HepG2 (cell line): ENCODE results near the gene EPHX1. TPM values are rescaled to one million over a fixed set of nuclear protein-coding genes. Genes with fewer than 3 reads are reported as not detected.

Experiments used
- ATAC-seq: fragments of 200-7000 bp; cut with Tn5 transposase; 3 replicates; pipeline ENCODE4 v1.9.1; 2020; ENCODE audit warnings: mild to moderate bottlenecking, moderate library complexity
- BruUV-seq: library from RNA; stranded (reverse); fragments of 400-500 nt; replicated peaks from 2 replicates; lab custom pipeline; 2021; lab: Mats Ljungman, UMichigan
- CTCF ChIA-PET: fragments of 300-600 bp; formaldehyde crosslinking; extraction: SDS; loops from one replicate; lab custom pipeline; 2021; ENCODE audit warnings: low total read pairs, inconsistent platforms, low intra/inter-chr PET ratio; lab: Yijun Ruan, JAX
- POLR2A ChIA-PET: fragments of 350-600 bp; sonication (Branson Sonifier 250); formaldehyde crosslinking; loops from one replicate; lab custom pipeline; 2020; ENCODE audit warnings: antibody characterized with exemption, inconsistent platforms; lab: Yijun Ruan, JAX
- DNase-seq: peaks from one replicate; pipeline ENCODE4 v3.0.0-alpha.2; 2015; ENCODE audit warnings: low spot score
- FAIRE-seq: peaks from 3 replicates; lab custom pipeline; 2011; peaks lifted over from hg19 to GRCh38; lab: Jason Lieb, UNC
- H2AFZ ChIP-seq: one replicate; pipeline ENCODE4 v1.6.1; 2011; ENCODE audit warnings: low read length, inconsistent platforms
- H3K27ac ChIP-seq: fragments of 300-600 bp; 3 replicates; pipeline ENCODE4 v1.8.0; 2011; ENCODE audit warnings: mixed run types, mild to moderate bottlenecking, mixed read lengths, low read length, inconsistent platforms; ENCODE audit not compliant: insufficient read depth; ENCODE audit errors: extremely low read length
- H3K27me3 ChIP-seq, 2 experiments: fragments of 200-600 bp in 1 of 2; 2 replicates in 1 of 2; 3 replicates in 1 of 2; pipeline versions ENCODE4 v1.6.0 to v1.8.0; 2011; ENCODE audit warnings: low read length in 2 of 2, mild to moderate bottlenecking in 2 of 2, moderate library complexity in 2 of 2, inconsistent platforms in 1 of 2; ENCODE audit not compliant: insufficient read depth in 2 of 2, control insufficient read depth in 1 of 2
- H3K36me3 ChIP-seq, 2 experiments: fragments of 200-600 bp in 1 of 2; replicated peaks in 1 of 2; 2 replicates in 1 of 2; 3 replicates in 1 of 2; pipeline versions ENCODE4 v1.5.1 to v1.8.0; 2011; ENCODE audit warnings: low read length in 2 of 2, inconsistent platforms in 1 of 2; ENCODE audit not compliant: insufficient read depth in 2 of 2, control insufficient read depth in 1 of 2
- H3K4me1 ChIP-seq: 2 replicates; pipeline ENCODE4 v1.5.1; 2012; ENCODE audit warnings: low read length, inconsistent platforms; ENCODE audit not compliant: insufficient read depth
- H3K4me2 ChIP-seq: 2 replicates; pipeline ENCODE4 v1.6.0; 2011; ENCODE audit warnings: low read depth, low read length, inconsistent platforms
- H3K4me3 ChIP-seq, 3 experiments: fragments of 200-600 bp in 1 of 3; sonication (generic), shearing (Covaris generic) in 1 of 3; replicated peaks in 1 of 3; 2 replicates each; pipeline ENCODE4 v1.5.1; 2011 to 2016; ENCODE audit warnings: low read length in 3 of 3, inconsistent platforms in 2 of 3, low read depth in 2 of 3, mild to moderate bottlenecking in 2 of 3, control low read depth in 1 of 3, mixed read lengths in 1 of 3; ENCODE audit not compliant: insufficient read depth in 1 of 3
- H3K79me2 ChIP-seq: one replicate; pipeline ENCODE4 v1.6.1; 2011; ENCODE audit warnings: low read length, inconsistent platforms; ENCODE audit not compliant: insufficient read depth
- H3K9ac ChIP-seq: 2 replicates; pipeline ENCODE4 v1.6.0; 2011; ENCODE audit warnings: mild to moderate bottlenecking, low read depth, low read length, inconsistent platforms; ENCODE audit not compliant: insufficient read depth
- H3K9me3 ChIP-seq: 2 replicates; pipeline ENCODE4 v1.5.1; 2012; ENCODE audit warnings: mild to moderate bottlenecking, low read length
- H4K20me1 ChIP-seq: 2 replicates; pipeline ENCODE4 v1.6.0; 2011; ENCODE audit warnings: inconsistent platforms, mild to moderate bottlenecking, low read length, moderate library complexity; ENCODE audit not compliant: insufficient read depth
- BATF2 ChIP-seq: sonication (generic); formaldehyde crosslinking; IDR thresholded peaks from 2 replicates; pipeline ENCODE4 v1.8.0; 2022; ENCODE audit warnings: mild to moderate bottlenecking, missing genetic modification reagents, moderate library complexity
- BRF2 ChIP-seq: sonication (generic); formaldehyde crosslinking; IDR thresholded peaks from 2 replicates; pipeline ENCODE4 v1.8.1; 2022; ENCODE audit warnings: mild to moderate bottlenecking, missing genetic modification reagents
- KDM3A ChIP-seq: IDR thresholded peaks from 2 replicates; pipeline ENCODE4 v1.6.1; 2018; ENCODE audit warnings: low read depth, missing compliant biosample characterization
- MAF1 ChIP-seq: sonication (generic); formaldehyde crosslinking; IDR thresholded peaks from 2 replicates; pipeline ENCODE4 v1.5.0; 2020; ENCODE audit warnings: missing genetic modification reagents, borderline replicate concordance
- MIXL1 ChIP-seq: IDR thresholded peaks from 2 replicates; pipeline ENCODE4 v1.6.1; 2016
- SALL1 ChIP-seq: sonication (generic); formaldehyde crosslinking; IDR thresholded peaks from 2 replicates; pipeline ENCODE4 v1.8.0; 2022; ENCODE audit warnings: mild to moderate bottlenecking, missing genetic modification reagents
- SCMH1 ChIP-seq: sonication (generic); formaldehyde crosslinking; IDR thresholded peaks from 2 replicates; pipeline ENCODE4 v1.9.0; 2021; ENCODE audit warnings: missing genetic modification reagents, mild to moderate bottlenecking, borderline replicate concordance
- SMAD1 ChIP-seq: sonication (generic); formaldehyde crosslinking; IDR thresholded peaks from 2 replicates; pipeline ENCODE4 v1.4.0; 2020; ENCODE audit warnings: missing genetic modification reagents, low read depth, mild to moderate bottlenecking, borderline replicate concordance
- SNAPC5 ChIP-seq: sonication (generic); formaldehyde crosslinking; IDR thresholded peaks from 2 replicates; pipeline ENCODE4 v1.8.1; 2023; ENCODE audit warnings: mild to moderate bottlenecking, missing genetic modification reagents, borderline replicate concordance
- ZFP37 ChIP-seq: sonication (generic); formaldehyde crosslinking; IDR thresholded peaks from 2 replicates; pipeline ENCODE4 v1.4.0; 2020; ENCODE audit warnings: missing genetic modification reagents, borderline replicate concordance
- ZMYM3 ChIP-seq: sonication (generic); formaldehyde crosslinking; IDR thresholded peaks from 2 replicates; pipeline ENCODE4 v1.5.1; 2020; ENCODE audit warnings: mild to moderate bottlenecking, missing genetic modification reagents
- ZNF20 ChIP-seq: sonication (generic); formaldehyde crosslinking; IDR thresholded peaks from 2 replicates; pipeline ENCODE4 v1.4.0; 2020; ENCODE audit warnings: mild to moderate bottlenecking, moderate library complexity, missing genetic modification reagents
- ZNF3 ChIP-seq: IDR thresholded peaks from 2 replicates; pipeline ENCODE4 v1.7.0; 2017; ENCODE audit warnings: inconsistent platforms
- ZNF33A ChIP-seq: sonication (generic); formaldehyde crosslinking; IDR thresholded peaks from 2 replicates; pipeline ENCODE4 v1.5.1; 2020; ENCODE audit warnings: missing genetic modification reagents, mild to moderate bottlenecking, moderate library complexity, borderline replicate concordance
- ZNF354B ChIP-seq: sonication (generic); formaldehyde crosslinking; IDR thresholded peaks from 2 replicates; pipeline ENCODE4 v1.8.0; 2022; ENCODE audit warnings: mild to moderate bottlenecking, missing genetic modification reagents
- ZNF724P ChIP-seq: sonication (generic); formaldehyde crosslinking; IDR thresholded peaks from 2 replicates; pipeline ENCODE4 v1.8.0; 2022; ENCODE audit warnings: missing genetic modification reagents, borderline replicate concordance
- ZNF816 ChIP-seq: sonication (generic); formaldehyde crosslinking; IDR thresholded peaks from 2 replicates; pipeline ENCODE4 v1.8.0; 2022; ENCODE audit warnings: missing genetic modification reagents, mild to moderate bottlenecking, borderline replicate concordance
- ZSCAN20 ChIP-seq: sonication (generic); formaldehyde crosslinking; IDR thresholded peaks from 2 replicates; pipeline ENCODE4 v1.4.0; 2020; ENCODE audit warnings: missing genetic modification reagents, mild to moderate bottlenecking, borderline replicate concordance
- ZSCAN5A ChIP-seq: sonication (generic); formaldehyde crosslinking; IDR thresholded peaks from 2 replicates; pipeline ENCODE4 v1.8.0; 2022; ENCODE audit warnings: mild to moderate bottlenecking, missing genetic modification reagents, borderline replicate concordance
- WGBS: methylation state at CpG from one replicate; pipeline ENCODE4 v1.1.6; 2017; ENCODE audit warnings: low lambda C conversion rate; 5-methylcytosine and 5-hydroxymethylcytosine counted together
- in situ Hi-C: cut with HindIII; loops from 2 replicates; pipeline ENCODE4 v1.10.0; 2017; ENCODE audit warnings: low pct_unique_long_range_greater_than_20kb; ENCODE audit not compliant: extremely low pct_ligation_motif_present
- intact Hi-C: fragments of 100-400 bp; cut with micrococcal nuclease; formaldehyde crosslinking; loops from one replicate; pipeline ENCODE4 v1.10.0; 2022; ENCODE audit not compliant: unreplicated experiment
- polyA plus RNA-seq, 8 experiments: library from polyadenylated mRNA; depleted of rRNA in 3 of 8; stranded (reverse) in 7 of 8; unstranded in 1 of 8; fragments of >200 nt; fragmentation: Illumina TruSeq in 4 of 8; extraction: Trizol in 4 of 8; gene quantifications; 2 replicates each; pipeline versions ENCODE4 v1.2.1 to v1.2.3, GENCODE V29; 2011 to 2016; ENCODE audit warnings: low read depth in 4 of 8, missing spikeins in 1 of 8, mixed read lengths in 1 of 8; ENCODE audit not compliant: insufficient read depth in 1 of 8
- total RNA-seq, 5 experiments: library from RNA; depleted of rRNA; stranded (reverse); fragments of >200 nt; fragmentation: Illumina TruSeq; extraction: Trizol; gene quantifications; 2 replicates each; pipeline ENCODE4 v1.2.3, GENCODE V29; 2016; ENCODE audit warnings: low read depth in 1 of 5

Gene EPHX1
- total and polyA plus RNA-seq, 2 of the 13 experiments (the other 11 are each of a cell fraction or from before 2014, with no cell fraction given) = 27.7 to 36.5 TPM

- Histone ChIP-seq H3K4me1 (peaks cover 12% of the 10 kb centered on the region), H3K9ac (no peak overlapping the region)
- in situ Hi-C loops = no loop called here
- TF ChIP-seq ZMYM3 (CRISPR knock-in tag) (no peak), MIXL1 (no peak), ZFP37 (CRISPR knock-in tag) (no peak), ZSCAN5A (CRISPR knock-in tag) (no peak), BATF2 (no peak), ZNF816 (no peak), ZNF3 (CRISPR knock-in tag) (no peak), SCMH1 (CRISPR knock-in tag) (no peak), ZSCAN20 (no peak), ZNF724P (no peak), ZNF20 (CRISPR knock-in tag) (no peak), BRF2 (CRISPR knock-in tag) (no peak), MAF1 (CRISPR knock-in tag) (no peak), KDM3A (CRISPR knock-in tag) (no peak), SALL1 (CRISPR knock-in tag) (no peak), SNAPC5 (no peak), SMAD1 (CRISPR knock-in tag) (no peak), ZNF354B (no peak), ZNF33A (CRISPR knock-in tag) (no peak)
- TF ChIP-seq, all 625 proteins: peak for 0
- H3K27ac ChIP-seq = no peak overlapping the region
- FAIRE-seq (no peak), DNase-seq (no peak), ATAC-seq (no peak)
- no TSS peak for BruUV-seq
- WGBS = 95% methylated on average over 13 of the region's 13 CpGs
- H3K4me2 ChIP-seq = no peak overlapping the region
- ChIA-PET CTCF (no interaction called here), POLR2A (no interaction called here)
- H3K9me3 ChIP-seq = no peaks in the 10 kb centered on the region
- no peaks in the 10 kb centered on the region for H3K79me2 ChIP-seq
- H2AFZ ChIP-seq = no peak overlapping the region
- intact Hi-C loops = no loop called here
- H3K36me3 ChIP-seq = peaks cover 27 to 70% of the 10 kb centered on the region in 2 experiments; a peak in 4 of 5 replicates
- H4K20me1 ChIP-seq = no peaks in the 10 kb centered on the region
- no peak overlapping the region for H3K4me3 ChIP-seq
- no peaks in the 10 kb centered on the region for H3K27me3 ChIP-seq
Observed at GRCh38 chr1:225861834-225862580, 52.1 kb downstream of the EPHX1 start.
